ENCODE results near the gene LETM1.

The LETM1 gene

DNA sequence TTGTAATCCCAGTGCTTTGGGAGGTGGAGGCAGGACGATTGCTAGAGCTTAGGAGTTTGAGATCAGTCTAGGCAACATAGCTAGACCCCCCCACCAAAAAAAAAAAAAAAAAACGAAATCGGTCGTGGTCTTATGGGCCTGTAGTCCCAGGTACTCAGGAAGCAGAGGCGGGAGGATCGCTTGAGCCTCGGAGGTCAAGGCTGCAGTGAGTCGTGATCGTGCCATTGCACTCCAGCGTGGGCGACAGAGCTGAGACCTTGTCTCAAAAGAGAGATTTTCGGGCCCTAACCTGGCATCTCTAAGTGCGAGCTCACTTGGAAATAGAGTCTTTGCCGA, 7.0 kb upstream of the LETM1 start:
- WGBS (ENCODE audit: extremely low coverage, insufficient coverage, insufficient read length), result no CpG with 5 or more reads among the region's 14 CpGs
- H3K27ac ChIP-seq (ENCODE audit: low read depth, low read length), result no peak overlapping the region
- H3K79me1 ChIP-seq (ENCODE audit: low read length), result no peaks in the 10 kb centered on the region
- no peak overlapping the region for H2BK120ac ChIP-seq (ENCODE audit: insufficient read depth, low read length, poor library complexity)
- H2AK5ac ChIP-seq (ENCODE audit: low read length), result no peak overlapping the region
- no peak overlapping the region for H3K4ac ChIP-seq (ENCODE audit: low read depth, low read length)
- no peak overlapping the region for H3K14ac ChIP-seq (ENCODE audit: low read length)
- no peaks in the 10 kb centered on the region for H3K4me1 ChIP-seq (ENCODE audit: control insufficient read depth in 1 of 2, insufficient read depth in 2 of 2, low read length in 2 of 2)
- peaks cover 10% of the 10 kb centered on the region for H3K27me3 ChIP-seq (ENCODE audit: insufficient read depth, low read length)
- no peak overlapping the region for H3K23ac ChIP-seq (ENCODE audit: low read length)
- H3K9me3 ChIP-seq (ENCODE audit: insufficient read depth, low read depth, low read length), result peaks cover 2% of the 10 kb centered on the region
- no peak overlapping the region for H3K4me2 ChIP-seq (ENCODE audit: low read length)
- no peak overlapping the region for H4K91ac ChIP-seq (ENCODE audit: low read depth, low read length)
- no peak for DNase-seq
- H3K79me2 ChIP-seq (ENCODE audit: control insufficient read depth, insufficient read depth, low read length, poor library complexity), result no peaks in the 10 kb centered on the region
- no peak overlapping the region for H4K8ac ChIP-seq (ENCODE audit: low read depth, low read length)
- H3K18ac ChIP-seq (ENCODE audit: low read length), result no peak overlapping the region
- no peak overlapping the region for H2AFZ ChIP-seq (ENCODE audit: insufficient read depth, low read length, poor library complexity)
- no peak overlapping the region for H3K4me3 ChIP-seq (ENCODE audit: low read depth, low read length)
- H3K36me3 ChIP-seq (ENCODE audit: control insufficient read depth in 1 of 2, insufficient read depth in 2 of 2, low read length in 2 of 2), result no peaks in the 10 kb centered on the region
- no peak overlapping the region for H3K9ac ChIP-seq (ENCODE audit: low read length)
- no peak overlapping the region for H2BK12ac ChIP-seq (ENCODE audit: low read length)
- H4K12ac ChIP-seq (ENCODE audit: low read depth, low read length), result no peak overlapping the region
- no peak overlapping the region for H2BK5ac ChIP-seq (ENCODE audit: low read depth, low read length, poor library complexity)

DNA sequence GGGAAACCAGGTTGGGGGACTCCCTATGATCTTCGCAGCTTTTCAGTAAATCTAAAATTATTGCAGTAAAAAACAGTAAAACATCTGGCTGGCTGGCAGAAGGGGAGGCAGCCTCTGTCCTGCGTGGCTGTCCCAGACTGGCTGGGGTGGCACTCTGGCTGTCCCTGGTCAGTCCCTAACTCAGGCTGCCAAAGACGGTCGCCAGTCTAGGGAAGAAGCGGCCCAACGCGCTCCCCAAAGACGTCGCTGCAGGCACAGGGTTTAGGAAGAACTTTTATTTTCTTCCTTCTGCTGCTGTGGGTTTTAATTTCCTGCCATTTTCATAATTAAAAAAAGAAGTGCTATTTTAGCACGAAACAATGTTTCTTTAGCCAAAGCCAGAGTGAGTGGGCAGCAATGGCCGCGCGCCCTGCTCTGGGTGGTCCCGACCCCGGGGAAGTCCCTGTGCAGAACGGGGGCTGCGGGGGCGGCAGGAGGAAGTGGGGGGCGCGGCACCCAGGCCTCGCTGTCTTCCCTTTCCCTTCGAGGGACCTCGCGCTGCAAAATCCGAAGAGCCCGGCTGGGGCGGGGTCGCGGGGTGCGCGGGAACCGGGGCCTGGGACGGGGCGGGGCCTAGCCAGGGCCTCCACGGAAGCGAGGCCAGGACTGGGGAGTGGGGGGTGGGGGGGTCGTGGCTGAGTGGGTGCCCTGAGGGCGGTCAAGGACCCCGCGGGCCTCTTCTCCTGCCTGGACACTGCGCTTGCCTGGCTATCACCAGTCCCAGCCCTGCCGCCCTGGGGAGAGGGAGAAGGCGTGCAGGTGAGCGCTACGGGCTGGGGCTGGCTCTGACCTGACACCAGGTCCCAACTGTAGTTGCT, 6.3 kb upstream of the LETM1 start:
- Histone ChIP-seq H3K14ac (ENCODE audit: low read length) (no peak overlapping the region), H3K27me3 (ENCODE audit: insufficient read depth, low read length) (peaks cover 10% of the 10 kb centered on the region), H2AK5ac (ENCODE audit: low read length) (no peak overlapping the region), H2BK5ac (ENCODE audit: low read depth, low read length, poor library complexity) (no peak overlapping the region), H3K27ac (ENCODE audit: low read depth, low read length) (no peak overlapping the region), H4K91ac (ENCODE audit: low read depth, low read length) (no peak overlapping the region), H4K12ac (ENCODE audit: low read depth, low read length) (no peak overlapping the region), H2AFZ (ENCODE audit: insufficient read depth, low read length, poor library complexity) (no peak overlapping the region), H3K9me3 (ENCODE audit: insufficient read depth, low read depth, low read length) (peaks cover 2% of the 10 kb centered on the region), H2BK12ac (ENCODE audit: low read length) (no peak overlapping the region), H3K4me3 (ENCODE audit: low read depth, low read length) (no peak overlapping the region), H4K8ac (ENCODE audit: low read depth, low read length) (no peak overlapping the region), H3K79me1 (ENCODE audit: low read length) (no peaks in the 10 kb centered on the region), H3K9ac (ENCODE audit: low read length) (no peak overlapping the region), H2BK120ac (ENCODE audit: insufficient read depth, low read length, poor library complexity) (no peak overlapping the region), H3K4me2 (ENCODE audit: low read length) (no peak overlapping the region), H3K23ac (ENCODE audit: low read length) (no peak overlapping the region), H3K18ac (ENCODE audit: low read length) (no peak overlapping the region), H3K4ac (ENCODE audit: low read depth, low read length) (no peak overlapping the region), H3K4me1 (ENCODE audit: control insufficient read depth in 1 of 2, insufficient read depth in 2 of 2, low read length in 2 of 2) (peaks cover under 1% of the 10 kb centered on the region in 2 experiments), H3K79me2 (ENCODE audit: control insufficient read depth, insufficient read depth, low read length, poor library complexity) (no peaks in the 10 kb centered on the region), H3K36me3 (ENCODE audit: control insufficient read depth in 1 of 2, insufficient read depth in 2 of 2, low read length in 2 of 2) (no peaks in the 10 kb centered on the region)
- no peak for DNase-seq
- WGBS (ENCODE audit: extremely low coverage, insufficient coverage, insufficient read length), result no CpG with 5 or more reads among the region's 45 CpGs

DNA sequence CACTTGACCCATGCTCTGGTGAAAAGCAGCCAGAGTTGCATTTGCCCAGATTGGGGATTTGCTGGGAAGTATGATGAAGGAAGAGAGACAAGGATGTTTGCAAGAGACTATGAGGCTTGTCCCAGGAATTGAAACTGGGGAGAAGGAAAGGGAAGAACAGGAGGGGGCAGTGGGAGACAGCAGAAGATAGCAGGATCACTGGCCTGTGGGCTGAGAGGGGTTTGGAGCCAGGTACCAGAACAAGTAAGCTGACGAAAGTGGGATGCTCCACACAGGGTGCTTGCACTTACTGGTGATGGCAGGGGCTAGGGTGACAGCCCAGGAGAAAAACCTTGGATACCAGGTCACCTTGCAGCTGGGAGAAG, 3.4 kb upstream of the LETM1 start:
- H3K18ac ChIP-seq (ENCODE audit: low read length), result no peak overlapping the region
- H4K12ac ChIP-seq (ENCODE audit: low read depth, low read length), result no peak overlapping the region
- H3K27ac ChIP-seq (ENCODE audit: low read depth, low read length), result no peak overlapping the region
- no peak overlapping the region for H2BK5ac ChIP-seq (ENCODE audit: low read depth, low read length, poor library complexity)
- H3K4me2 ChIP-seq (ENCODE audit: low read length), result no peak overlapping the region
- H3K36me3 ChIP-seq (ENCODE audit: control insufficient read depth in 1 of 2, insufficient read depth in 2 of 2, low read length in 2 of 2), result no peaks in the 10 kb centered on the region
- WGBS (ENCODE audit: extremely low coverage, insufficient coverage, insufficient read length), result no CpG with 5 or more reads among the region's 1 CpG
- no peak overlapping the region for H4K8ac ChIP-seq (ENCODE audit: low read depth, low read length)
- H3K27me3 ChIP-seq (ENCODE audit: insufficient read depth, low read length), result peaks cover 10% of the 10 kb centered on the region
- no peak overlapping the region for H3K4me3 ChIP-seq (ENCODE audit: low read depth, low read length)
- H2AK5ac ChIP-seq (ENCODE audit: low read length), result no peak overlapping the region
- no peak overlapping the region for H2BK120ac ChIP-seq (ENCODE audit: insufficient read depth, low read length, poor library complexity)
- H3K9me3 ChIP-seq (ENCODE audit: insufficient read depth, low read depth, low read length), result no peaks in the 10 kb centered on the region
- H3K9ac ChIP-seq (ENCODE audit: low read length), result no peak overlapping the region
- H3K14ac ChIP-seq (ENCODE audit: low read length), result no peak overlapping the region
- no peak overlapping the region for H4K91ac ChIP-seq (ENCODE audit: low read depth, low read length)
- no peak overlapping the region for H3K23ac ChIP-seq (ENCODE audit: low read length)
- no peak overlapping the region for H2AFZ ChIP-seq (ENCODE audit: insufficient read depth, low read length, poor library complexity)
- peaks cover 10% of the 10 kb centered on the region for H3K79me1 ChIP-seq (ENCODE audit: low read length)
- DNase-seq, result no peak
- H3K4me1 ChIP-seq (ENCODE audit: control insufficient read depth in 1 of 2, insufficient read depth in 2 of 2, low read length in 2 of 2), result peaks cover 9 to 11% of the 10 kb centered on the region in 2 experiments
- H2BK12ac ChIP-seq (ENCODE audit: low read length), result no peak overlapping the region
- peaks cover 12% of the 10 kb centered on the region for H3K79me2 ChIP-seq (ENCODE audit: control insufficient read depth, insufficient read depth, low read length, poor library complexity)
- H3K4ac ChIP-seq (ENCODE audit: low read depth, low read length), result no peak overlapping the region

DNA sequence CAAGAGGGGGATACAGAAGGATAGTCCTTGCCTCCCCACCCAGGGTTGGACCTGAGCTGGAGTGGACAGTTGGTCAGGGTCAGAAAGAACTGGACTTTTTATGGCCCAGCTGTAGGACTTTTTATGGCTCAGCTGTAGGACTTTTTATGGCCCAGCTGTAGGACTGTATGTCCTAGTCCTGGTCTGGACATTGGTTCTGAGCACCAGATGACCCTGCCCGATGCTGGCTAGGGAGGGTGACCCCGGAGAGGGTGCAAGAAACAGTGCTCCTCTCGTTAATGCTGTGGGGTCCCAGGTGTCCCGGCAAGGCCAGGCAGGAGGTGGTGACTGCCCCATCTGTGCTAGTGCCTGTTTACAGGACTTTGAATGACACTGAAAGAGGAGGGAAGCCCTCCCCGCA, 2.0 kb upstream of the LETM1 start:
- Histone ChIP-seq H3K4me3 (ENCODE audit: low read depth, low read length) (no peak overlapping the region), H4K91ac (ENCODE audit: low read depth, low read length) (no peak overlapping the region), H3K4me2 (ENCODE audit: low read length) (no peak overlapping the region), H3K79me1 (ENCODE audit: low read length) (peaks cover 10% of the 10 kb centered on the region), H4K8ac (ENCODE audit: low read depth, low read length) (no peak overlapping the region), H3K9me3 (ENCODE audit: insufficient read depth, low read depth, low read length) (no peaks in the 10 kb centered on the region), H3K4me1 (ENCODE audit: control insufficient read depth in 1 of 2, insufficient read depth in 2 of 2, low read length in 2 of 2) (peaks cover 9 to 11% of the 10 kb centered on the region in 2 experiments), H3K4ac (ENCODE audit: low read depth, low read length) (no peak overlapping the region), H3K9ac (ENCODE audit: low read length) (no peak overlapping the region), H3K27ac (ENCODE audit: low read depth, low read length) (no peak overlapping the region), H3K23ac (ENCODE audit: low read length) (peak overlapping the region; percentile 29), H2BK120ac (ENCODE audit: insufficient read depth, low read length, poor library complexity) (no peak overlapping the region), H3K14ac (ENCODE audit: low read length) (no peak overlapping the region), H2AK5ac (ENCODE audit: low read length) (no peak overlapping the region), H3K18ac (ENCODE audit: low read length) (no peak overlapping the region), H3K36me3 (ENCODE audit: control insufficient read depth in 1 of 2, insufficient read depth in 2 of 2, low read length in 2 of 2) (no peaks in the 10 kb centered on the region), H2BK5ac (ENCODE audit: low read depth, low read length, poor library complexity) (no peak overlapping the region), H3K27me3 (ENCODE audit: insufficient read depth, low read length) (peaks cover 6% of the 10 kb centered on the region), H3K79me2 (ENCODE audit: control insufficient read depth, insufficient read depth, low read length, poor library complexity) (peaks cover 12% of the 10 kb centered on the region), H4K12ac (ENCODE audit: low read depth, low read length) (no peak overlapping the region), H2BK12ac (ENCODE audit: low read length) (no peak overlapping the region), H2AFZ (ENCODE audit: insufficient read depth, low read length, poor library complexity) (no peak overlapping the region)
- no CpG with 5 or more reads among the region's 5 CpGs for WGBS (ENCODE audit: extremely low coverage, insufficient coverage, insufficient read length)
- DNase-seq, result no peak
